Measurements from ENCODE around the gene ST6GAL1. TPM values are rescaled to one million over a fixed set of nuclear protein-coding genes. Genes with fewer than 3 reads are reported as not detected.

The ST6GAL1 gene
- total and polyA plus RNA-seq, 2 of the 13 experiments (the other 11 are each of a cell fraction or from before 2014, with no cell fraction given), result 79.9 to 164 TPM

GRCh38 chr3:186962445-186962844 lies 32.1 kb downstream of the ST6GAL1 start:
- Histone ChIP-seq H3K9me3 (ENCODE audit: low read length) (no peaks in the 10 kb centered on the region), H4K20me1 (ENCODE audit: insufficient read depth, low read length) (no peaks in the 10 kb centered on the region), H3K27ac (ENCODE audit: extremely low read length, insufficient read depth, low read length) (no peak overlapping the region), H3K4me2 (ENCODE audit: low read depth, low read length) (no peak overlapping the region), H3K9ac (ENCODE audit: insufficient read depth, low read depth, low read length) (no peak overlapping the region), H3K79me2 (ENCODE audit: insufficient read depth, low read length) (no peaks in the 10 kb centered on the region), H2AFZ (ENCODE audit: low read length) (no peak overlapping the region), H3K4me3 (replicated peaks in 1 of 3; ENCODE audit: insufficient read depth in 1 of 3, low read depth in 2 of 3, low read length in 3 of 3) (no peak overlapping the region), H3K27me3 (ENCODE audit: control insufficient read depth in 1 of 2, insufficient read depth in 2 of 2, low read length in 2 of 2) (no peaks in the 10 kb centered on the region), H3K4me1 (ENCODE audit: insufficient read depth, low read length) (no peaks in the 10 kb centered on the region), H3K36me3 (replicated peaks in 1 of 2; ENCODE audit: control insufficient read depth in 1 of 2, insufficient read depth in 2 of 2, low read length in 2 of 2) (no peaks in the 10 kb centered on the region; a peak in 1 of 5 replicates)
- ATAC-seq (no peak), DNase-seq (ENCODE audit: low spot score) (no peak), FAIRE-seq (no peak)
- intact Hi-C loops (cut with micrococcal nuclease; ENCODE audit: unreplicated experiment) (no loop called here), in situ Hi-C loops (cut with HindIII; ENCODE audit: extremely low pct_ligation_motif_present, low pct_unique_long_range_greater_than_20kb) (no loop called here)
- BruUV-seq (replicated peaks), result no TSS peak
- ChIA-PET CTCF (ENCODE audit: low intra/inter-chr PET ratio, low total read pairs) (no interaction called here), POLR2A (interaction anchor here (1.4 kb wide), 1 partner anchor 79 kb away, joined by 3 read pairs; no protein-coding TSS in a partner anchor)
- WGBS (ENCODE audit: low lambda C conversion rate), result 90% methylated on average over 1 of the region's 1 CpG
- no peak for TF ChIP-seq RERE (CRISPR knock-in tag; IDR thresholded peaks at IDR 0.05; ENCODE audit: low read depth)
- no peak for TF ChIP-seq CREM (IDR thresholded peaks at IDR 0.05)
- no peak for TF ChIP-seq CREM (CRISPR knock-in tag; IDR thresholded peaks at IDR 0.05)
- TF ChIP-seq NFYC (CRISPR knock-in tag; IDR thresholded peaks at IDR 0.05), result no peak
- TF ChIP-seq ZKSCAN1 (IDR thresholded peaks at IDR 0.05; ENCODE audit: low read length), result no peak
- TF ChIP-seq RAD51 (IDR thresholded peaks at IDR 0.05; ENCODE audit: borderline replicate concordance), result no peak
- no peak for TF ChIP-seq ZNF317 (CRISPR knock-in tag; IDR thresholded peaks at IDR 0.05)
- no peak for TF ChIP-seq ZNF367 (CRISPR knock-in tag; IDR thresholded peaks at IDR 0.05; ENCODE audit: borderline replicate concordance)
- no peak for TF ChIP-seq SIN3A (IDR thresholded peaks at IDR 0.05; ENCODE audit: borderline replicate concordance, low read depth, low read length)
- no peak for TF ChIP-seq SMC3 (IDR thresholded peaks at IDR 0.05; ENCODE audit: low read length)

Data from HepG2 (cell line).